Measurements from ENCODE around the gene CCT7.

DNA sequence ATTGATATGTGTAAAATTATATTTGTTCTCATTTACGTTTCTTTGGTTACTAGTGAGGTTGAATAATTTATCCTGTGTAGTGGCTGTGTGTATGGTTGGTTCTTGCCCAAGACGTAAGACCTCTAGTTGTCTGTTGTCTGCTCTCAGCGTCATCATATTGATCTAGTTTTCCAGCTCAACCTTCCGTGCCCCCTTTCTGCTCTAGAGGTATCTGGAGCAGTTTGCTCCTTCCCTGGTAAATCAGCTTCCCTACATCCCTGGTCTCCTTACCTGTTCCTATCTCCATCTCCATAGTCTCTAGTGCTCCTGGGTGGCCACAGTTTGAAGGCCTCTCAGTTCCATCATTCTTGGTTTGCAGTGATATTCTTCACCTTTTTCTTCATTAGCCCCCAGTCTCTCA, 18.9 kb upstream of the CCT7 start:
- TF ChIP-seq CTCF (IDR thresholded peaks at IDR 0.05; ENCODE audit: low read depth, low read length) (no peak), EZH2phosphoT487 (IDR thresholded peaks at IDR 0.05; ENCODE audit: low read depth) (no peak)
